K562 (cell line): ENCODE data around the gene ZNF691. TPM values are rescaled to one million over a fixed set of nuclear protein-coding genes. Genes with fewer than 3 reads are reported as not detected.

Source experiments
- ARID2 ChIP-seq: fragments of 450-650 bp; IDR thresholded peaks from 2 replicates; pipeline ENCODE4 v1.6.1; 2017; ENCODE audit warnings: antibody characterized with exemption, mild to moderate bottlenecking
- CHD1 ChIP-seq: fragments of 200-600 bp; sonication (generic); IDR thresholded peaks from one replicate; pipeline ENCODE4 v1.6.1; 2012; ENCODE audit warnings: mild to moderate bottlenecking, moderate library complexity, low read length, inconsistent platforms
- DIDO1 ChIP-seq: fragments of 450-650 bp; IDR thresholded peaks from 2 replicates; pipeline ENCODE4 v1.6.1; 2016; ENCODE audit warnings: low read depth, missing biosample characterization, missing genetic modification characterization
- FOXK2 ChIP-seq, 2 experiments: fragments of 450-650 bp; IDR thresholded peaks in 1 of 2; conservative IDR thresholded peaks in 1 of 2; 2 replicates each; pipeline ENCODE4 v1.6.1; 2016; ENCODE audit warnings: low read depth in 2 of 2, mild to moderate bottlenecking in 1 of 2
- GATAD2B ChIP-seq: fragments of 450-650 bp; IDR thresholded peaks from 2 replicates; pipeline ENCODE4 v1.6.1; 2017; ENCODE audit warnings: mild to moderate bottlenecking, borderline replicate concordance
- KDM1A ChIP-seq, 2 experiments: fragments of 450-650 bp; IDR thresholded peaks; 2 replicates each; pipeline ENCODE4 v1.6.1; 2016; ENCODE audit warnings: mild to moderate bottlenecking in 2 of 2
- KDM4B ChIP-seq, 2 experiments: fragments of 450-650 bp in 1 of 2; sonication (generic) in 1 of 2; IDR thresholded peaks; 2 replicates each; pipeline ENCODE4 v1.6.1; 2016 to 2017; ENCODE audit warnings: borderline replicate concordance in 2 of 2, antibody characterized with exemption in 1 of 2, low read depth in 1 of 2, mild to moderate bottlenecking in 1 of 2
- NR2C1 ChIP-seq, 2 experiments: fragments of 450-650 bp; IDR thresholded peaks; 2 replicates each; pipeline ENCODE4 v1.6.1; 2017; ENCODE audit warnings: mild to moderate bottlenecking in 2 of 2, antibody characterized with exemption in 1 of 2, inconsistent platforms in 1 of 2, missing compliant biosample characterization in 1 of 2, missing genetic modification characterization in 1 of 2
- POLR2AphosphoS5 ChIP-seq: IDR thresholded peaks from 2 replicates; pipeline ENCODE4 v1.6.1; 2011; ENCODE audit warnings: mild to moderate bottlenecking, low read depth, low read length, moderate library complexity; ENCODE audit not compliant: control insufficient read depth, insufficient read depth
- PREB ChIP-seq: sonication (generic); formaldehyde crosslinking; IDR thresholded peaks from 2 replicates; pipeline ENCODE4 v1.8.1; 2023; ENCODE audit warnings: mild to moderate bottlenecking, missing genetic modification reagents
- TAF9B ChIP-seq: fragments of 450-650 bp; IDR thresholded peaks from 2 replicates; pipeline ENCODE4 v1.6.1; 2018; ENCODE audit warnings: mild to moderate bottlenecking; ENCODE audit not compliant: partially characterized antibody
- ZNF583 ChIP-seq: fragments of 250-450 bp; sonication (Bioruptor Pico); IDR thresholded peaks from 2 replicates; pipeline ENCODE4 v1.4.0; 2020
- polyA plus RNA-seq, 8 experiments: library from polyadenylated mRNA; depleted of rRNA in 4 of 8; stranded (reverse) in 5 of 8; unstranded in 3 of 8; fragments of >200 nt; fragmentation: Nextera tagmentation in 2 of 8; fragmentation: Illumina TruSeq in 1 of 8; extraction: Ambion mirVana in 2 of 8; extraction: Trizol in 1 of 8; gene quantifications; 2 replicates each; pipeline versions ENCODE4 v1.2.1 to v1.2.3, GENCODE V29; 2011 to 2014; ENCODE audit warnings: inconsistent platforms in 1 of 8, missing spikeins in 1 of 8
- total RNA-seq, 7 experiments: library from RNA; depleted of rRNA in 6 of 7; stranded (reverse); fragments of >200 nt in 6 of 7; fragmentation: Illumina TruSeq in 2 of 7; extraction: Trizol in 2 of 7; gene quantifications; 2 replicates each; pipeline versions ENCODE4 v1.2.1 to v1.2.3, GENCODE V29; 2011 to 2021; ENCODE audit warnings: low replicate concordance in 1 of 7

The ZNF691 gene
- total and polyA plus RNA-seq, 9 of the 15 experiments (the other 6 are each of a cell fraction or from before 2014, with no cell fraction given): 10.7 to 30.4 (median 14.8) TPM

GRCh38 chr1:42845193-42845592 lies 1.2 kb upstream of the ZNF691 start (continued):
- TF ChIP-seq FOXK2 (conservative IDR thresholded peaks at IDR 0.05 in 1 of 2, IDR thresholded peaks at IDR 0.05 in 1 of 2; ENCODE audit: low read depth in 2 of 2) (no peak), TAF9B (peak; percentile 46), DIDO1 (tag) (no peak), CHD1 (no peak), ZNF583 (CRISPR knock-in tag) (no peak), KDM1A (IDR thresholded peaks at IDR 0.05) (peak in 1 of 2 experiments; percentile 96; a peak in 2 of 4 replicates), POLR2AphosphoS5 (0 out of 2 replicates have a peak, but pooled peaks have one; percentile 47), NR2C1 (IDR thresholded peaks at IDR 0.05) (0 out of 2 replicates have a peak, but pooled peaks have one; percentile 20), NR2C1 (tag; IDR thresholded peaks at IDR 0.05) (no peak), GATAD2B (no peak), PREB (CRISPR knock-in tag) (no peak), ARID2 (peak; percentile 80; the same call in 1 of the 2 replicates), KDM4B (IDR thresholded peaks at IDR 0.05; ENCODE audit: borderline replicate concordance in 2 of 2, low read depth in 1 of 2) (peak in 1 of 2 experiments; percentile 68; a peak in 1 of 4 replicates)
